Calu3 (cell line): ENCODE results near the gene RINL. TPM values are rescaled to one million over a fixed set of nuclear protein-coding genes. Genes with fewer than 3 reads are reported as not detected.
A peak's percentile ranks its signal among the peaks of the same experiment; 100 is the strongest.

Experiments used
- BruUV-seq: library from RNA; stranded (reverse); fragments of 400-500 nt; replicated peaks from 2 replicates; lab custom pipeline; 2021; lab: Mats Ljungman, UMichigan
- CTCF ChIA-PET: fragments of 300-600 bp; sonication (Branson Sonifier 250); formaldehyde crosslinking; loops from one replicate; lab custom pipeline; 2022; ENCODE audit warnings: antibody characterized with exemption; lab: Charles Lee
- DNase-seq: peaks from one replicate; pipeline ENCODE4 v3.0.0; 2022
- H3K27ac Mint-ChIP-seq: one replicate; pipeline ENCODE4 v1.8.0; 2022; ENCODE audit warnings: mixed read lengths; ENCODE audit not compliant: unreplicated experiment
- H3K27me3 Mint-ChIP-seq: one replicate; pipeline ENCODE4 v1.8.0; 2022; ENCODE audit warnings: mixed read lengths; ENCODE audit not compliant: unreplicated experiment
- H3K36me3 Mint-ChIP-seq: one replicate; pipeline ENCODE4 v1.8.0; 2022; ENCODE audit warnings: mild to moderate bottlenecking, moderate library complexity, mixed read lengths; ENCODE audit not compliant: insufficient read depth, unreplicated experiment
- H3K4me1 Mint-ChIP-seq: one replicate; pipeline ENCODE4 v1.8.0; 2022; ENCODE audit warnings: mild to moderate bottlenecking, low read depth, mixed read lengths; ENCODE audit not compliant: unreplicated experiment
- H3K4me3 Mint-ChIP-seq: one replicate; pipeline ENCODE4 v1.8.0; 2022; ENCODE audit warnings: mild to moderate bottlenecking, low read depth, moderate library complexity, mixed read lengths; ENCODE audit not compliant: unreplicated experiment
- H3K9me3 Mint-ChIP-seq: one replicate; pipeline ENCODE4 v1.8.0; 2022; ENCODE audit warnings: low read depth, mixed read lengths; ENCODE audit not compliant: unreplicated experiment
- intact Hi-C: fragments of 100-400 bp; cut with micrococcal nuclease; formaldehyde crosslinking; loops from one replicate; pipeline ENCODE4 v1.10.0; 2022; ENCODE audit not compliant: unreplicated experiment
- total RNA-seq: library from RNA; stranded (reverse); gene quantifications from 2 replicates; pipeline ENCODE4 v1.2.3, GENCODE V29; 2022
- TF ChIP-seq, protein P1 (sequence below): fragments of 200-600 bp; IDR thresholded peaks from one replicate; pipeline ENCODE4 v1.8.0; 2022; ENCODE audit warnings: antibody characterized with exemption; ENCODE audit not compliant: unreplicated experiment

The RINL gene
- total RNA-seq, 1 experiment from 2014 or later, result 4.1 TPM

DNA sequence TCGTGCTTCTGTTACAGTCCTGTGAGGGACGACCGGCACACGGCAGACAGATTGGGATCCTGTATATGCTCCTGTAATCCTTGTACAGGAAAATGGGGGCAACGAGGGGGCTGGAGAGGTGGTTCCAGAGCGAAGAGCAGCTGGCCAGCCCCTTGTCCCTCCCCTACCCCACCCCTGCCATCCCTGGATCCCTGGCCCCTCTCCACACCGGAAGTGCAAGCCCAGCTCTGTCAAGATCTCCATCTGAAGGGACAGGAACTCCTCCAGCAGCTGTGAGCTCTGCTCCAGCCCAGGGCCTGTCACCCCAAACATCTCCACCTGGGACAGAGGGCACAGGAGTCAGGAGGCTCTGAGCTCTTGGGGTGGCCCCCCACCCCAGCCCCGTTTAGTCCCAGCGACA, 39.4 kb upstream of the RINL start:
- TF ChIP-seq, protein P1, sequence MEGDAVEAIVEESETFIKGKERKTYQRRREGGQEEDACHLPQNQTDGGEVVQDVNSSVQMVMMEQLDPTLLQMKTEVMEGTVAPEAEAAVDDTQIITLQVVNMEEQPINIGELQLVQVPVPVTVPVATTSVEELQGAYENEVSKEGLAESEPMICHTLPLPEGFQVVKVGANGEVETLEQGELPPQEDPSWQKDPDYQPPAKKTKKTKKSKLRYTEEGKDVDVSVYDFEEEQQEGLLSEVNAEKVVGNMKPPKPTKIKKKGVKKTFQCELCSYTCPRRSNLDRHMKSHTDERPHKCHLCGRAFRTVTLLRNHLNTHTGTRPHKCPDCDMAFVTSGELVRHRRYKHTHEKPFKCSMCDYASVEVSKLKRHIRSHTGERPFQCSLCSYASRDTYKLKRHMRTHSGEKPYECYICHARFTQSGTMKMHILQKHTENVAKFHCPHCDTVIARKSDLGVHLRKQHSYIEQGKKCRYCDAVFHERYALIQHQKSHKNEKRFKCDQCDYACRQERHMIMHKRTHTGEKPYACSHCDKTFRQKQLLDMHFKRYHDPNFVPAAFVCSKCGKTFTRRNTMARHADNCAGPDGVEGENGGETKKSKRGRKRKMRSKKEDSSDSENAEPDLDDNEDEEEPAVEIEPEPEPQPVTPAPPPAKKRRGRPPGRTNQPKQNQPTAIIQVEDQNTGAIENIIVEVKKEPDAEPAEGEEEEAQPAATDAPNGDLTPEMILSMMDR, result no peak
- H3K36me3 Mint-ChIP-seq, result peaks cover 12% of the 10 kb centered on the region
- CTCF ChIA-PET, result interaction anchor here (0.9 kb wide), 1 partner anchor 13 kb away, joined by 3 read pairs; the partner anchor contains the start of genes MRPS12 and SARS2
- no peaks in the 10 kb centered on the region for H3K27me3 Mint-ChIP-seq
- no peak overlapping the region for H3K4me3 Mint-ChIP-seq
- H3K27ac Mint-ChIP-seq, result no peak overlapping the region
- no peaks in the 10 kb centered on the region for H3K9me3 Mint-ChIP-seq
- no peaks in the 10 kb centered on the region for H3K4me1 Mint-ChIP-seq
- no peak for DNase-seq
- no TSS peak for BruUV-seq
- intact Hi-C loops, result no loop called here

DNA sequence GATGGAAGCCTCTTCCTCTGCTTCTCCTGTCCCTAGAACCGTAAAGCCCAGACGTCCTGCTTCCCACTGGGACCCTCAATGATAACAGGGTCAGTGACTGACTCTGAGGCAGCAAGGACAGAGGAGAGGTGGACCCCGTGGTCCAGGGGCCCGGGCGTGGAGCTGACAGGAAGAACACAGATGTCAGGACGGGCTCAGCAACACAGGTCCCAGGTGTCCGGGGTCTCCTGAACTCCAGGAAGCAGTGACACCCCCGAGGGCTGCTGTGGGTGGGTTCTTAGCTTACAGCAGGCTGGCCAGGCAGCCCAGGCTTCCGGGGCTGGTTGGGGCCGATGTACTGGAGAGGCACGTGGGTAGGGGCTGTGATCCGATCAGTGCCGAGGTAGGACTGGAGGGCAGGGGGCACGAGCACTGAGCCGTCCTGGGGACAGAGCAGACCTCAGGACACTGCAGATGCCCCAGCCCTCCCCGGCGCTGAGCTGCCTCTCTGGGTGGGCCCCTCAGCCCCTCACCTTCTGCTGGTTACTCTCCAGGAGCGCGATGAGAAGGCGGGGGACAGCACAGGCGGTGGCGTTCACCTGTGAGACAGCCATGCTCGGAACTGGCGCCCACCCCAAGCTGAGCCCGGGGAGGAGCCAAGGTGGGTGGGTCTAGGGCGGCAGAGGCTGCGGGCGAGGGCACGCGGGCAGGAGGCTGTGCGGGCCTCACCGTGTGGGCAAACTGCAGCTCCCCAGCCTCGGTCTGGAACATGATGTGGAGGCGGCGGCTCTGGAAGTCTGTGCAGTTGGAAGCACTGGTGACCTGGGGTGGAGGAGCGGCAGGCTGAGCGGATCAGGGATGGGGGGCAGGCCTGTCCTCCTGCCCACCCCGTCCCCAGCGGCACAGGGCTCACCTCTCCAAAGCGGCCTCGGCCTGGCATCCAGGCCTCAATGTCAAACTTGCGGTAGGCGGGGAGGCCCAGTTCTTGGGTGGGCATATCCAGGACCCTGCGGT, 37.5 kb upstream of the RINL start:
- BruUV-seq, result no TSS peak
- Mint-ChIP-seq H3K36me3 (peaks cover 6% of the 10 kb centered on the region), H3K4me3 (no peak overlapping the region), H3K9me3 (no peaks in the 10 kb centered on the region), H3K4me1 (no peaks in the 10 kb centered on the region), H3K27ac (peak overlapping the region; percentile 3), H3K27me3 (no peaks in the 10 kb centered on the region)
- intact Hi-C loops, result no loop called here
- DNase-seq, result no peak
- TF ChIP-seq, protein P1, result no peak
- CTCF ChIA-PET, result no interaction called here

DNA sequence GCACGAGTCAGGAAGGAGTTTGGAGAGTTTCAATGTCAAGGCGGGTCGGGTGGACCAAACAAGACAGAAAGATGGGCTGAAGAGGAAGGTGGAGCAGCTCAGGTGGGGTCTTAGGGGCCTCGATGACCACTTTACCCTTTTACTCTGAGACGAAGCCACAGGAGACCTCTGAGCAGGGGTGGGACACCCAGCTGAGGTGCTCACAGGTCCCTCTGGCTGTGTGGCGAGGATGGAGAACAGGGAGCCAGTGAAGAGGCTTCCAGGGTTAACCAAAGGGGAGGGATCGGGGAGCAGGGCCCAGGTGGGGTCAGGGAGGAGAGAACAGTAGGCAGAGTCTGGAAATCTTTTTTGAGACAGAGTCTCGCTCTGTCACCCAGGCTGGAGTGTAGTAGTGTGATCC, 35.9 kb upstream of the RINL start:
- Mint-ChIP-seq H3K27me3 (no peaks in the 10 kb centered on the region), H3K4me3 (no peak overlapping the region), H3K27ac (no peak overlapping the region), H3K4me1 (no peaks in the 10 kb centered on the region), H3K36me3 (peaks cover 13% of the 10 kb centered on the region), H3K9me3 (no peaks in the 10 kb centered on the region)
- DNase-seq, result no peak
- CTCF ChIA-PET, result no interaction called here
- BruUV-seq, result no TSS peak
- intact Hi-C loops, result no loop called here
- TF ChIP-seq, protein P1, result no peak

DNA sequence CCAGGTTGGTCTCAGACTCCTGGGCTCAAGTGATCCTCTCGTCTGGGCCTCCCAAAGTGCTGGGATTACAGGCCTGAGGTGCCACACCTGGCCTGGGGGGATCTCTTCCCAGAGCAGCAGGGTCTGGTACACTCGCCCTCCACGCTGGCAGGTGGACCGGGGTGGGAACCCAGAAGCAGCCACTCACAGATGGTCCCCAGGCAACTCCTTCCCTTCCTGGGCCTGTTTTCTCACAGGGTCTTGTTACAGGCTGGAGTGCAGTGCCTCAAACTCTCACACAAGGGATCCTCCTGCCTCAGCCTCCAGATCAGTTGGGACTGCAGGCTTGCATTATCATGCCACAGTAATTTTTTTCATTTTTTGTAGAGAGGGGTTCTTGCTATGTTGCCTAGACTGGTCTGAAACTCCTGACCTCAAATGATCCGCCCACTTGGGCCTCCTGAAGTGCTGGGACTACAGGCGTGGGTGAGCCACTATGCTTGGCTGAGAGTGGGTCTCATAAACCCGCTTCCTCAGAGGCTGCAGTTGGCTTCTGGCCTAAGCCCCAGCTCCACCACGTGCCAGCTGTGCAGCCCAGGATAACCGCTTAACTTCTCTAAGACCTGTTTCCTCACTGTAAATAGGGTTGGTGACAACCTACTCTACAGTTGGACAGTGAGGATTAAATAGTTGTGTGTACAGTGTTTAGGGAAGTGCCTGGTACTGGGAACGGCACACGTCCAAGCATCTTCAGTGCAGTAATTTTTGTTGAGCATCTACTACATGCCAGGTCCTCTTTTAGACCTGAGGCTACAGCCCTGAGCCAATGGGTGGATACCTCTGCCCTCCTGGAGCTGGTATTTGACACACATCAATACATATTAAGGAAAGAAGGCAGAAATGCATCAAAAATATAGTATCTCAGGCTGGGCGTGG, 34.8 kb upstream of the RINL start:
- BruUV-seq, result no TSS peak
- H3K4me3 Mint-ChIP-seq, result no peak overlapping the region
- DNase-seq, result no peak
- H3K36me3 Mint-ChIP-seq, result peaks cover 23% of the 10 kb centered on the region
- CTCF ChIA-PET, result interaction anchor here (0.6 to 0.8 kb wide), 2 partner anchors 11 to 41 kb away, joined by 4 to 6 read pairs; no protein-coding TSS in a partner anchor
- H3K9me3 Mint-ChIP-seq, result peaks cover under 1% of the 10 kb centered on the region
- TF ChIP-seq, protein P1, result no peak
- no peaks in the 10 kb centered on the region for H3K27me3 Mint-ChIP-seq
- no peaks in the 10 kb centered on the region for H3K4me1 Mint-ChIP-seq
- H3K27ac Mint-ChIP-seq, result no peak overlapping the region
- intact Hi-C loops, result no loop called here
